ENCODE results near the gene NCEH1. TPM values are rescaled to one million over a fixed set of nuclear protein-coding genes. Genes with fewer than 3 reads are reported as not detected.

Gene NCEH1
- total RNA-seq, 2 experiments from 2014 or later, result 5.0 to 6.8 TPM

DNA sequence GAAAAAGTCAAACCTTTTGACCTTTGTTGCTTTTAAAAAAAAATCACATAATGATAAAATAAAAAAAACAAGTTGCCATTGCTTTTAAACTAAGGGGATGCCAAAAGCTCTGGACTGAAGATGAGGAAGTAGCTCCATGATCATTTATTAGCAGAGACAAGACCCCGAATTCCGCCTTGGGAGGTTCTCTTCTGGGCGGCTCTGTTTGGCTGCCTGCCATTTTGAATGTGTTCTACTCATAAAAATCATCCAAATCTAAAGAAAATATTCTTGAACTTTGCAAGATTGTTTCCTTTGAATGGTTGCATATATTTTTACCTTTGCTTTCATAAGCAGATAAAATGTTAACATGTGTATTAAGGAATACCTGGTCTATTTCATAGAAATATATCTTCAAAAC, 63.8 kb downstream of the NCEH1 start:
- ChIA-PET POLR2A (no interaction called here), CTCF (no interaction called here)
- Mint-ChIP-seq H3K27ac (no peak overlapping the region), H3K4me3 (no peak overlapping the region), H3K9me3 (no peaks in the 10 kb centered on the region), H3K27me3 (no peaks in the 10 kb centered on the region), H3K4me1 (no peaks in the 10 kb centered on the region), H3K36me3 (ENCODE audit: low read depth) (no peaks in the 10 kb centered on the region)
- no peak for DNase-seq

DNA sequence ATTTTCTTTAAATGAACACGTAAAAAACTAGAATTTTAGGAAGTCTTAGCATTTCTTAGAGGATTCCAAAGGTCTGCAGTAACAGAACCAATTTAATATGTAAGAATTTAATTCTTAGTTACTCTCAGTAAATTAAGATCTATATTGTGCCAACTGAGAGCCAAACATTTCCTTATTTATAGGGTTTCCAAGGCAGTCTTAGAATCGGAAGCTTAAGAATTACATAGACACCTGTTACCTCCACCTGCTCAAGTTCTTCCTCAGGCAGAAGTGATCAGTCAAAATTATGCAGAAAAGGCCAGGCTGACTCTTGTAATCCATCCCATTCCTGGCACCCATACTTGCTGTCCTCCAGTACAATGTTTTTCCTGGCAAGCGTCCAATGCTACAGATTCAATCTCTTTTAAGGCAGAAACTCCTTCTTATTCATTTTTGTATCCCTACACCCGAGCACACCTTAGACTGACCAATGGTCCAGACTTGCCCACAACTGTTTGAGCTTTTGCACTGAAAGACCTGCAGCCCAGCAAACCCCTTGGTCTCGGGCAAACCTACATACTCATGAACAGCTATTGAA, 64.3 kb downstream of the NCEH1 start:
- Mint-ChIP-seq H3K4me3 (no peak overlapping the region), H3K36me3 (ENCODE audit: low read depth) (no peaks in the 10 kb centered on the region), H3K9me3 (no peaks in the 10 kb centered on the region), H3K27ac (no peak overlapping the region), H3K27me3 (no peaks in the 10 kb centered on the region), H3K4me1 (no peaks in the 10 kb centered on the region)
- ChIA-PET CTCF (interaction anchor here (1.5 kb wide), 1 partner anchor 27 kb away, joined by 4 read pairs; no protein-coding TSS in a partner anchor), POLR2A (no interaction called here)
- DNase-seq, result no peak

DNA sequence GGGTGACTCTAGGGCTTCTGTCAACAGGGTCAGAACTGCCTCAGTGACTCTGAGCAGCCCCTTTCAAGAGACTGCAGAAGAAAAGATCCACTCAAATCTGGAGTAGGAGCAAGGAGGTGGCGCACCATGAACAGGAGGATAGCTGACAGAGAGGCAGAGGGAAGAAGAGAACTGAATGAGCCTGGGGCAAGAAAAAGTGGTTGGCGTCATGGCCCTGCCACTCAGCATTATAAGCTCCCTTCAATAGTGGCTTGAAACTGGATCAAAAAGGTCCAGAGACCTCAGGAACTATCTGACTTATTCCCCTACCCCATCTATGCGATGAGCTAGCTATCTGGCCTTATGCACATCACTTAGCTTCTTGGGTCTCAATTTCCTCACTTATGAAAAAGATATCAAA, 66.6 kb downstream of the NCEH1 start:
- CTCF ChIA-PET, result interaction anchor here (2.8 kb wide), 1 partner anchor 12 kb away, joined by 6 read pairs; no protein-coding TSS in a partner anchor

DNA sequence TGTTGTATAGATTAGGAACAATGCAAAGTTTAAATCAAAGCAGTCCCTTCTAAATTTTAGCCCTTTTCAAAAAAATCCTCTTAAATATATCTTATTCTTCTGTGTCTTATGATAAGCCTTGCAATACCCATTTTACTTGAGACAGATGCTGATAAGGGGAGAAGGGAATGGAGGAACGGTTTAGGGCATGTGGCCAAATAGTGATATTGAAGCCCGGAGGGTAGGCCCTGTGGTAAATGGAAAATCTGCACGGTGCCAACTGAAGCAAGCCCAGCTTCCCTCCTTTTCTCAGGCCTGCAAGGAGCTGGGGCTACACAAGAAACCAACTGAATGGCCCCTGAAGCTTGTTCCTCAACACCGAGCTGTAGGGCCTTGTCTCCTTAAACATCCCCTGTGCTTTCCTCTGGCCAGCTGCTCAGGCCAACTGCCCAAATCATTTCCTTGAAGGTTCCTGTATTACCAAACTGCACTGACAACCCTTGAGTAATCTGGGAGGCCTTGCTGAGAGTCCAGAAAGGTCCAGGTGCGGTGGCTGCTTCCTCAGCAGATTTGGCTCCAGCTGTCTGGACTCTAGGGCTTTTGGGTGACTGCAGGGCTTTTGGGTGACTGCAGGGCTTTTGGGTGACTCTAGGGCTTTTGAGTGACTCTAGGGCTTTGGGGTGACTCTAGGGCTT, 67.2 kb downstream of the NCEH1 start:
- Mint-ChIP-seq H3K9me3 (no peaks in the 10 kb centered on the region), H3K27ac (no peak overlapping the region)
- POLR2A ChIA-PET, result no interaction called here

More for the DNA sequence above, 66.6 kb downstream of the NCEH1 start:
- H3K4me1 Mint-ChIP-seq, result no peaks in the 10 kb centered on the region
- POLR2A ChIA-PET, result interaction anchor here (0.7 kb wide), 1 partner anchor 22 kb away, joined by 3 read pairs; no protein-coding TSS in a partner anchor
- no peak overlapping the region for H3K4me3 Mint-ChIP-seq
- DNase-seq, result no peak
- no peaks in the 10 kb centered on the region for H3K9me3 Mint-ChIP-seq
- no peaks in the 10 kb centered on the region for H3K36me3 Mint-ChIP-seq (ENCODE audit: low read depth)
- no peak overlapping the region for H3K27ac Mint-ChIP-seq
- H3K27me3 Mint-ChIP-seq, result no peaks in the 10 kb centered on the region

DNA sequence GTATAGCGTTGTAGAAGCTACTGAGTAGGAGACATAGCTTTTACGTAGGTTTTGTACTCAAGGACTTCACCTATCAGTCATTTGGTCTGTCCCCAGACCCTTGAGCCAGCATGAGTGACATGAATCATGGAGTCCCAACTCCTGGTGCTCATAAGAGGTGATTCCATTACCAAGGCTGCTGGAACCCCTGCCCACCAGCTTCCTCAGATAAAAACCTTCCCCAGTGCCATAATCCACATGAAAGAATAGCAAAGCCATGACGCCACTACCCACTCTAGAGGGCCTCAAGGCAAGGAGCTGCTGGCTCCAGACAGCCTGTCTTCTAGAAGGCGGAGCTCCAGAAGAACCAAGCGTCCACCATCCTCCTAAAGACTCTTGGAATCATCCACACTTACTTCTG, 69.6 kb downstream of the NCEH1 start:
- no peaks in the 10 kb centered on the region for H3K9me3 Mint-ChIP-seq
- no peak overlapping the region for H3K27ac Mint-ChIP-seq
- H3K4me1 Mint-ChIP-seq, result no peaks in the 10 kb centered on the region
- H3K27me3 Mint-ChIP-seq, result no peaks in the 10 kb centered on the region
- H3K36me3 Mint-ChIP-seq (ENCODE audit: low read depth), result no peaks in the 10 kb centered on the region
- POLR2A ChIA-PET, result no interaction called here
- CTCF ChIA-PET, result no interaction called here
- DNase-seq, result no peak
- H3K4me3 Mint-ChIP-seq, result no peak overlapping the region

More for the DNA sequence above, 67.2 kb downstream of the NCEH1 start:
- Mint-ChIP-seq H3K27me3 (no peaks in the 10 kb centered on the region), H3K4me3 (no peak overlapping the region), H3K36me3 (ENCODE audit: low read depth) (no peaks in the 10 kb centered on the region), H3K4me1 (no peaks in the 10 kb centered on the region)
- CTCF ChIA-PET, result interaction anchor here (2.8 kb wide), 1 partner anchor 11 kb away, joined by 6 read pairs; no protein-coding TSS in a partner anchor
- no peak for DNase-seq

DNA sequence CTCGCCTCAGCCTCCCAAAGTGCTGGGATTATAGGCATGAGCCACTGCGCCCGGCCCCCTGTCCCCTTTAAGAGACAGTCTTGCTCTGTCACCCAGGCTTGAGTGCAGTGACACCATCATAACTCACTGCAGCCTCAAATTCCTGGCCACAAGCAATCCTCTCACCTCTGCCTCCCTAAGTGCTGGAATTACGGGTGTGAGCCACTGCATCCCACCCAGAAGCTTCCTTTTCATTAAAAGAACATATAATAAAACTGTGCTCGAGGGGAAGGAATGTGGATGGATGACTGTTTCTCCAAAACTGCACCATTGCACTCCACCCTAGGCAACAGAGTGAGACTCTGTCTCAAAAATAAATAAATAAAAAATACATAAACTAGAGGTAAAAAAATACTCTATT, 70.1 kb downstream of the NCEH1 start:
- Mint-ChIP-seq H3K4me1 (peaks cover under 1% of the 10 kb centered on the region), H3K27ac (no peak overlapping the region), H3K36me3 (ENCODE audit: low read depth) (no peaks in the 10 kb centered on the region), H3K4me3 (no peak overlapping the region), H3K9me3 (no peaks in the 10 kb centered on the region), H3K27me3 (no peaks in the 10 kb centered on the region)
- CTCF ChIA-PET, result no interaction called here
- no peak for DNase-seq
- POLR2A ChIA-PET, result no interaction called here

DNA sequence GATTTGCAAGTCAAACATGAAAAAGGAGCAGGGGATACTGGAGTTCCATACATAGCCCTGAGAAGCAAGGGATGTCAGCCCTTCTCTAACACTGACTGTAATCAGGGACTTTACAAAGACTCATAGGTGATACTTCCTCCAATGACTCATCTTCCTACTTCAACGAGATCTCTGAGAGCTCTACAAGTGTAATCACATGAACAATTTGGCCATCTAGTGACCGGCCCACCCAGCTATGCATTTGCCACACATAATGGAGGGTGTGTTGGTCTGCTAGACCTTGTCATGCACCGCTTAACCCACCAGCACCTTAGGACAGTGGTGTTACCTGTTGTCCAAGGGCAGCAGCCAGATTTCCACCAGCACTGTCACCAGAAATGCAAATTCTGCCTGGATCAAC, 75.3 kb downstream of the NCEH1 start:
- Mint-ChIP-seq H3K27me3 (no peaks in the 10 kb centered on the region), H3K4me1 (peaks cover 4% of the 10 kb centered on the region), H3K36me3 (ENCODE audit: low read depth) (no peaks in the 10 kb centered on the region), H3K27ac (no peak overlapping the region), H3K4me3 (no peak overlapping the region), H3K9me3 (no peaks in the 10 kb centered on the region)
- ChIA-PET POLR2A (no interaction called here), CTCF (interaction anchor here (0.6 kb wide), 1 partner anchor 15 kb away, joined by 3 read pairs; no protein-coding TSS in a partner anchor)
- DNase-seq, result no peak

DNA sequence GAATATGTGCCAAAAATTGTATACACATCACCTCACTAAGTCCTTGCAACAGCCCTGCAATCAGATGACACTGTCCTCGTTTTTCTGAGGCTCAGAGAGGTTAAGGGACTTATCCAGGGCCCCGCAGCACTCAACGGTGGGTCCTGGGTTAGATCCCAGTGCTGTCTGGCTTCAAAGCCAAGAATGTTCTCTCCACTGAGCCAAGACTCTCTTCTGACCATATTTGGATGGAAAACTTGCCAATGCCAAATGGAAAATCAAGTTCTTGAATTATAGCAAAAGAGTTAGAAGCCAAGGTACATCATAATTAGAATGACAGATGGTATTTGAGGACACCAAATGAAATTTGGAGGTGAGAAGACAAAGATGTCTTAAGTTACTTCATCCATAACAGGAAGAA, 75.9 kb downstream of the NCEH1 start:
- Mint-ChIP-seq H3K9me3 (no peaks in the 10 kb centered on the region), H3K4me3 (no peak overlapping the region), H3K27ac (no peak overlapping the region), H3K27me3 (no peaks in the 10 kb centered on the region), H3K36me3 (ENCODE audit: low read depth) (no peaks in the 10 kb centered on the region), H3K4me1 (peaks cover 4% of the 10 kb centered on the region)
- no peak for DNase-seq
- ChIA-PET CTCF (interaction anchor here (0.6 to 1.5 kb wide), 2 partner anchors 14 to 303 kb away, joined by 3 to 4 read pairs; no protein-coding TSS in a partner anchor), POLR2A (no interaction called here)

DNA sequence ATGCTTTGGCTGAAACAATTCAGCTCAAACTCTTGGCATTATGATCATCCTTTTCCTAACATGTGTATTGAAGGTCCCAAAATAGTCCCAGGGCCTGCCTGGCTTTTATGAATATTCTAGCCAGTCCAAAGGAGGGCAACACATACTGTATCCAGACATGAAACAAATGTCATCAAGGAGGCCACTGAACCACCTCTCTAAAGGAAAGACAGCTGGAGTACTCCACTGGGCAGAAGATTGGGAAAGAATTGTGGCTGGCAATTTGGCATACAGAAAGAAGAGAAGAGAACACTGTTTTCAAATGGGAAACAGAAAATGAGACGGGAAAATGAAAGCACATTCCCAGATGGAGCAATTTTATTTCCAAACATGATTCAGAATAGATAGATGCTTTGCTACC, 80.6 kb downstream of the NCEH1 start:
- ChIA-PET CTCF (no interaction called here), POLR2A (no interaction called here)
- no peak for DNase-seq
- no peaks in the 10 kb centered on the region for H3K27me3 Mint-ChIP-seq
- no peaks in the 10 kb centered on the region for H3K4me1 Mint-ChIP-seq
- H3K4me3 Mint-ChIP-seq, result no peak overlapping the region
- no peak overlapping the region for H3K27ac Mint-ChIP-seq
- H3K9me3 Mint-ChIP-seq, result no peaks in the 10 kb centered on the region
- H3K36me3 Mint-ChIP-seq (ENCODE audit: low read depth), result no peaks in the 10 kb centered on the region

DNA sequence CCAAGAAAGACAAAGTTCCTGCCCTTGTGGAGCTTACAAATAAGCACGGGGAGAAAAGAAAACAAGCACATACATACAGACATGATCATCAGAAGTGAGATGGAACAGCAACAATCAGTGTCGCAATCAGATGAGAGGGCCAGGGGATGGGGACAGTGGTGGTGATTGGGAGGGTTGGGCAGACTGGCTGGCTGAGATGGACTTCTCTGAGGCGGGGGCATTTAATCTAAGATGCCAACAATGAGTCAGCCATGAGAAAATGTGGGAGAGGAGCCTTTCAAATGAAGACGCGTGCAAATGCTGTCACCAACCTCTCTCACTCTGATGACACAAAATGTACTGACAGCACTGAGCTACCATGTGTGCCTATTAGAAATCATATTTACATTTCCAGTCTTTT, 81.4 kb downstream of the NCEH1 start:
- ChIA-PET POLR2A (no interaction called here), CTCF (interaction anchor here (1.0 kb wide), 1 partner anchor 10 kb away, joined by 3 read pairs; no protein-coding TSS in a partner anchor)
- Mint-ChIP-seq H3K27me3 (no peaks in the 10 kb centered on the region), H3K36me3 (ENCODE audit: low read depth) (no peaks in the 10 kb centered on the region), H3K9me3 (no peaks in the 10 kb centered on the region), H3K4me1 (no peaks in the 10 kb centered on the region), H3K4me3 (no peak overlapping the region), H3K27ac (no peak overlapping the region)
- DNase-seq, result no peak

DNA sequence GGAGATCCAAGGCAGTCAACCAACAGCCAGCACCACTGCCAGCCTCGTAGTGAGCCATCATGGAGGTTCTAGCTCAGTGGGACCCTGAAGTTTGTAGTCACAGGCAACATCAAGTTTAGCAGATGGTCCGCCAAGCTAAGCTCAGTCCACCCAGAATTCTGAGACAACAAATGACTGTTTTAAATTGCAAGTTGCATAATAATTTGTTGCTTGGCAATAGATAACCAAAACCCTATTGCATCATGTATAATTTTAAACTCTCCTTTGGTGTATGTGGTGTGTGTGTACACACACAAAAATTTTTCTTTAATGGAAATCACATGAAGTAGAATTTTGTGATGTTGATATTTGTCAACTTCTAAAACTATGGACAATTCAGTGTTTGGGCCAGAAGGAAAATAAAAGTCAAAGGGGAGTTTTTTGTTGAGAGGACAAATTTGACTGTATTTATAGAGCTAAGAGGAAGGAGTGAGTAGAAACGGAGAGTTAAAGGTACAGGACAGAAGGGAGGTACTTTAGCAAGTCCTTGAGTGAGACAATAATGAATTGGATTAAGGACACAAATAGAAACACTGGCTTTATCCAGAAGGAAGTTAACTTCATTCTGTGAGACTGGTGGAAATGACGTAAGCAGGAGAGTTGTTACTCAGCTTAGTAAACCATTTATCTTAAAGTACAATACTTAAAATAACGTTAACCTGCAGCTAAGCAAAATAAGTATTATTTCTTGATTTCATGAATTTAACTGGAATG, 83.6 kb downstream of the NCEH1 start:
- H3K4me3 Mint-ChIP-seq, result no peak overlapping the region
- POLR2A ChIA-PET, result no interaction called here
- CTCF ChIA-PET, result interaction anchor here (0.6 to 1.9 kb wide), 5 partner anchors 11 to 293 kb away, joined by 3 to 4 read pairs (median 4); no protein-coding TSS in a partner anchor
- DNase-seq, result no peak
- no peak overlapping the region for H3K27ac Mint-ChIP-seq
- no peaks in the 10 kb centered on the region for H3K36me3 Mint-ChIP-seq (ENCODE audit: low read depth)
- H3K9me3 Mint-ChIP-seq, result no peaks in the 10 kb centered on the region
- H3K27me3 Mint-ChIP-seq, result no peaks in the 10 kb centered on the region
- peaks cover 5% of the 10 kb centered on the region for H3K4me1 Mint-ChIP-seq

DNA sequence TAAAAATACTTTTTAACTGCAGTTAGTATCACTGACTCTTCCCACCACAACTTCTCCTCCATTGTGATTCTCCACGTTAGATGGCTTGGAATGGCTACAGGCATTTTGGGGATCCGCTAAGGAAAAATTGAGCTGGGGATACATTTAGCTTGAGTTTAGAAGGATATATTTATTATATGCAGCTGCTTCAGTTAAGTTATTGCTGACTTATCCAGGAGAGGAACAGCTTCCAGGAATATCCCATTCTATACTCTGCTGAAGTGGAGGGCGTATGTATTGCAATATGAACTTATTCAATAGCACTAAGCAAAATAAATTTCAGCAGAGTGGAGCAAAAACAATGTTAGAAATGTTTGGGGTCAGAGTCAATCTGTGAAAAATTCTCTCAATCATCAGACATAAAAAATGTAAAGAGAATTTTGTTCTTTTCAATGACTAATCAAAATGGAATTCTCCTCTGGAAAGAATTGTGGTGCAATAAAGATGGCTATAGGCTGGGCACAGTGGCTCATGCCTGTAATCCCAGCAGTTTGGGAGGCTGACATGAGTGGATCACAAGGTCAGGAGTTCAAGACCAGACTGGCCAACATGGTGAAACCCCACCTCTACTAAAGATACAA, 84.7 kb downstream of the NCEH1 start:
- POLR2A ChIA-PET, result interaction anchor here (0.7 kb wide), 1 partner anchor 294 kb away, joined by 3 read pairs; no protein-coding TSS in a partner anchor
- Mint-ChIP-seq H3K4me3 (no peak overlapping the region), H3K4me1 (peaks cover 9% of the 10 kb centered on the region), H3K36me3 (ENCODE audit: low read depth) (no peaks in the 10 kb centered on the region), H3K9me3 (no peaks in the 10 kb centered on the region), H3K27ac (no peak overlapping the region), H3K27me3 (no peaks in the 10 kb centered on the region)
- CTCF ChIA-PET, result interaction anchor here (1.4 to 1.9 kb wide), 3 partner anchors 10 to 149 kb away, joined by 4 to 7 read pairs (median 4); no protein-coding TSS in a partner anchor
- DNase-seq, result no peak

Data from activated CD4-positive, alpha-beta T cell treated with anti-CD3 and anti-CD28 coated beads, Interleukin-2, amount 10 ng/mL, durations not matched to agents 7 days and 5 days (primary cell).